ENCODE data around the gene COMTD1.
"Not testable (repeated sequence)": the region's sequence is repeated elsewhere in the genome, so short reads cannot be mapped to it uniquely, and the experiment has no call there.

Gene COMTD1

DNA sequence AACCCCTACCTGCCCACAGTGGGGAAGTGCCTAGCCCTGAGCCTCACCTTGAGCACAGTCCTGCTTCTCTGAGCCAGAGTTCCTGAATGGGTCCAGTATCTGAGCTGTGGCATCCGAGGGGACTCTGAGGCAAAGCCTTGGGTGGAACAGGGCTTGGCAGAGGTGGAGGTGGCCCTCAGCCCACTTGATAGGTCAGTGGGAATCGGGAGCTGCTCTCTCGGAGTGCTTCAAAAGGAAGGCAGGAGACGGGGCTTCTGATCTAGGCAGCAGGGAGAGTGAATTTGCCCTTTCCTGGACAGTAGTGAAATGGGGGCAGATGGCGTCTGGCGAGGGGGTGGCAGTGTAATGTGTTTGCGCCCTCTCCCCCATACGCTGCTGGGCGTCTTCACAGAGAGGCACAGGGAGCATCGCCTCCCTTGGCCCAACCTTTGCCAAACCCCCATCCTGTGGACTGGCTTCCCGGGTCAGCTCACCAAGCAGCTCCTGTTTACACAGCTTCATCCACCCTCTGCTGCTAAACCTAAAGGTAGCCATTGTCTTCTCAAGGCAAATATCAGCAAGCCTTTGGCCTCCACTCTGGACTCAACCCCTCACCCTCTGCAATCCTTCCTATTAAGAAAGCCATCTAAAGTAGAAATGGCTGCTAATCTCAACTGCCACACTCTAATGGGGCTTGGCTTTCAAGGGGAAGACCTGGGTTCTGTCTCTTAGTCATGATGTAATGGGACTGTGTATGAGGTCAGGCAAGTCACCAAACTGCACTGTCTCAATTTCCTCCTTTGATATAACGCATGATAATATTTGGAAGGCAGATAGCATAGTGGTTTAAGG lies 46.3 kb downstream of the COMTD1 start:
- DNase-seq, result no peak

DNA sequence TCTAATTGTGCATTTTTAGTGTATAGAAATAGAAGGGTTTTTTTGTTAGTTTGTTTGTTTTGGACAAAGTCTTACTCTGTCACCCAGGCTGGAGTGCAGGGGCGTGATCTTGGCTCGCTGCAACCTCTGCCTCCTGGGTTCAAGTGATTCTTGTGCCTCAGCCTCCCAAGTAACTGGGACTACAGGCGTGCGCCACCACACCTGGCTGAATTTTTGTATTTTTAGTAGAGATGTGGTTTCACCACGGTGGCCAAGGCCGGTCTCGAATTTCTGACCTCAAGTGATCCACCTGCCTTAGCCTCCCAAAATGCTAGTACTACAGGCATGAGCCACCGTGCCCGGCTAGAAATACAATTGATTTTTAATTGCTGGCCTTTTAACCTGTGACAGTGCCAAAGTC lies 47.2 kb downstream of the COMTD1 start:
- not testable (repeated sequence) for DNase-seq

DNA sequence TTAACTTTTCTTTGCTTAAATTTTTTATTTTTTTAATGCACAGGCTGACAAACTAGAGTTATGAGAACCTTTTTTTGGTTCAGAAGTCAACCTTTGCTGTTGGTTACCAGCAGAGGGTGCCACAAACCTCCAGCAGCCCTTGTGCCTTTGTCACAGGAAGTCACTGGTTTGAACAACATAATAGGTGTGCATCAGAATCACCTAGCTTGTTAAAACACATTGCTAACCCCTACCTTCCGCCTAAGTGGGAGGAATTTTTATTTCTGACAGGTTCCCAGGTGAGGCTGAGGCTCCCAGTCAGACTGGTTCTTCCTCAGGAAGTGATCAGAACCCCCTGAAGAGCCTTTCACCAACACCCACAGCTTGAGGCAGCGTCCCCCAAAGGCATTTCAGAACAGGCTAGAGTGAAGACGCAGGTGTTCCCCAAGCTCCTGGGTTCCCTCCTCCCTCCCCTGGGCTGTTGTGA lies 47.8 kb downstream of the COMTD1 start:
- DNase-seq, result peak; percentile 57

DNA sequence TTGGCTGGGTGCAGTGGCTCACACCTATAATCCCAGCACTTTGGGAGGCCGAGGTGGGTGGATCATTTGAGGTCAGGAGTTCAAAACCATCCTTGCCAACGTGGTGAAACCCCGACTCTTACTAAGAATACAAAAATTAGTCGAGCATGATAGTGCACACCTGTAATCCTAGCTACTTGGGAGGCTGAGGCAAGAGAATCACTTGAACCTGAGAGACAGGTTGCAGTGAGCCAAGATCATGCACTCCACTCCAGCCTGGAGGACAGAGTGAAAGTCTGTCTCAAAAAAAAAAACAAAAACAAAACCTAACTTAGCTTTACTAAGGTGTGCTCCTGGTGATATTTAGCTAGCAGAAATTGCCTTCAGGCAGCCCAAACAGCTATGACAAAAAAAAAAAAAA lies 49.4 kb downstream of the COMTD1 start:
- DNase-seq, result no peak
